Prostate gland (tissue), 2 donors: ENCODE results near the gene MRPL49.
A peak's percentile ranks its signal among the peaks of the same experiment; 100 is the strongest.

Source experiments
- POLR2A ChIP-seq: fragments of 450-650 bp; IDR thresholded peaks from one replicate; pipeline ENCODE4 v1.6.1; 2016; ENCODE audit warnings: antibody characterized with exemption, mild to moderate bottlenecking
- POLR2AphosphoS5 ChIP-seq: sonication (generic); formaldehyde crosslinking; IDR thresholded peaks from one replicate; pipeline ENCODE4 v1.6.1; 2017; ENCODE audit warnings: antibody characterized with exemption
- TF ChIP-seq, protein P1 (sequence below), 4 experiments: fragments of 200-600 bp in 2 of 4; fragments of 450-650 bp in 2 of 4; sonication (generic) in 2 of 4; IDR thresholded peaks; 1 replicate in 3 of 4; 2 replicates in 1 of 4; pipeline ENCODE4 v1.5.1; 2016 to 2019; ENCODE audit warnings: antibody characterized with exemption in 4 of 4, mild to moderate bottlenecking in 2 of 4, moderate library complexity in 2 of 4

DNA sequence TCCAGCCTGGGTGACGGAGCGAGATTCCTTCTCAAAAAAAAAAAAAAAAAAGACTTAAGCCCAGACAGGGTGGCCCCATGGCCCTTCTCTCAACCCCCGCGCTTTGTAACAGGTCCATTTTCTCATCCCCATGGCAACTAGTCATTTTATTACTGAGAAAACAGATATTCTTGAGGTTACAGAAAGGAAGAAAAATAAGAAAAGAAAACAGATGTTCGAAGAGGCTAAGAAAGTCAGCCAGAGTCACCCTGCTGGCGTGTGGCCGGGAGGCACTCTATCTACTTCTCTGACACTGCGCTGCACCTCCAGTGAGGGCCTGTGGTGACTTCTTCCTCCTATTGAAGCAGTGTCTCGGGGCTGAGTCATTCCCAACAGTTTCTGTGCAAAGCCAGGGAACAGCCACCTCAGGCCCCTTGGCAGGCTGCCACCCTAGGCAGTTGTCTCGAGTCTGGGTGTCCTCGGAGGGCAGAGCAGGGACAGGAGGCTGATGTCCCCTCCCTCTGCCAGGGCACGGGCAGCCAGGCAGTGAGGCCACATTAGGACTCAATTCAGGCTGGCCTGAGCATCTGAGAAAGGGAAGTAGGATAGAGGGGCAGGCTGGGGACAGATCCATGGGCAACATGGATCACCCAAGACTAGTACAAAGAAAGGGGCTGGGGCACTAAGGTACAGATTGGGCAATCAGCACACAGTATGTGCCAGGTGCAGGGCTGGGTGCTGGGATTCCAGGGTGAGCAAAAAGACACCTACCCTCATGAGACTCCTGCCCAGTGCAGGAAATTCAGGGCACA, 28.6 kb downstream of the MRPL49 start:
- TF ChIP-seq, protein P1, sequence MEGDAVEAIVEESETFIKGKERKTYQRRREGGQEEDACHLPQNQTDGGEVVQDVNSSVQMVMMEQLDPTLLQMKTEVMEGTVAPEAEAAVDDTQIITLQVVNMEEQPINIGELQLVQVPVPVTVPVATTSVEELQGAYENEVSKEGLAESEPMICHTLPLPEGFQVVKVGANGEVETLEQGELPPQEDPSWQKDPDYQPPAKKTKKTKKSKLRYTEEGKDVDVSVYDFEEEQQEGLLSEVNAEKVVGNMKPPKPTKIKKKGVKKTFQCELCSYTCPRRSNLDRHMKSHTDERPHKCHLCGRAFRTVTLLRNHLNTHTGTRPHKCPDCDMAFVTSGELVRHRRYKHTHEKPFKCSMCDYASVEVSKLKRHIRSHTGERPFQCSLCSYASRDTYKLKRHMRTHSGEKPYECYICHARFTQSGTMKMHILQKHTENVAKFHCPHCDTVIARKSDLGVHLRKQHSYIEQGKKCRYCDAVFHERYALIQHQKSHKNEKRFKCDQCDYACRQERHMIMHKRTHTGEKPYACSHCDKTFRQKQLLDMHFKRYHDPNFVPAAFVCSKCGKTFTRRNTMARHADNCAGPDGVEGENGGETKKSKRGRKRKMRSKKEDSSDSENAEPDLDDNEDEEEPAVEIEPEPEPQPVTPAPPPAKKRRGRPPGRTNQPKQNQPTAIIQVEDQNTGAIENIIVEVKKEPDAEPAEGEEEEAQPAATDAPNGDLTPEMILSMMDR (IDR thresholded peaks at IDR 0.05), result peak in 1 of 4 experiments; percentile 24
- TF ChIP-seq POLR2AphosphoS5 (peak; percentile 56), POLR2A (peak; percentile 31)
